HG03469 (cell line): ENCODE measurements around the gene TTC16.

Experiments
- ATAC-seq: cut with Tn5 transposase; IDR thresholded peaks from one replicate; pipeline ENCODE4 v1.9.1; 2021; ENCODE audit warnings: mild to moderate bottlenecking, moderate library complexity, moderate number of reproducible peaks; ENCODE audit not compliant: unreplicated experiment

The TTC16 gene

DNA sequence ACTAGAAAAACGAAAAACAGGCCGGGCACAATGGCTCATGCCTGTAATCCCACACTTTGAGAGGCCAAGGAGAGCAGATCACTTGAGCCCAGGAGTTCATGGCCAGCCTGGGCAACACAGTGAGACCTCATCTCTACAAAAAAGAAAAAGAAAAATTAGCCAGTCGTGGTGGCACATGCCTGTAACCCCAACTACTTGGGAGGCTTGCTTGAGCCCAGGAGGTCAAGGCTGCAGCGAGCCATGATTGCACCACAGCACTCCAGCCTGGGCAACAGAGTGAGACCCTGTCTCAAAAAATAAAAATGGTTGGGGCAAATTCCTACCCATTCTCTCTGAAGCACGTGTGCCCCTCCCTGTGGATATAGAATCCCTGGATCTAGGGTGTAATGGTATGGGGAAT is 17.5 kb upstream of the TTC16 start:
- no peak for ATAC-seq

DNA sequence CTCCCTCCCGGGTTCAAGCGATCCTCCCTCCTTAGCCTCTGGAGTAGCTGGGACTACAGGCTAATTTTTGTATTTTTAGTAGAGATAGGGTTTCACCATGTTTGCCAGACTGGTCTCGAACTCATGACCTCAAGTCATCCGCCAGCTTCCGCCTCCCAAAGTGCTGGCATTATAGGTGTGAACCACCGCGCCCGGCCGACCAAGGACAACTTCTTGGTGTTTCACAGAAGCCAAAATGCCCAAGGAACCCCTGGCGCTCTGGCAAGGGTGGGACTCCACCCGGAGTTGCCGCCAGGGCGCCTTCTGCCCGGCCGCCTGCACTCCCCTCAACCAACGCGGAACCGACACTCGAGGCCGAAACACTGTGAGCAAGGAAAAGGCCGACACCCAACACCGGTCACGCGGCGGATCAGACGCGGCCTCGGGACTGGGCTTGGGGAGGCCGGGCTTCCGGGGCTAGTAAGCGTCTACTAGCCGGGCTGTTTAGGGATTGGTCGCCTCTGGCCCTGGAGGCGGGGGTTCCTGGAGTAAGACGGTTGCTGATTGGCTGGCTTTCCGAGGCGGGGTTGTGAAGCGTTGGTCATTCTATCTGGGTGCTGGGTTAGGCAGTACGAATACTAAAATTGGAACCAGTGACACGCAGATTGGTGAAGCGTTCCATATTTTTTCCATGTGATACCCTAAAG is 16.8 kb upstream of the TTC16 start:
- peak; percentile 74 for ATAC-seq

DNA sequence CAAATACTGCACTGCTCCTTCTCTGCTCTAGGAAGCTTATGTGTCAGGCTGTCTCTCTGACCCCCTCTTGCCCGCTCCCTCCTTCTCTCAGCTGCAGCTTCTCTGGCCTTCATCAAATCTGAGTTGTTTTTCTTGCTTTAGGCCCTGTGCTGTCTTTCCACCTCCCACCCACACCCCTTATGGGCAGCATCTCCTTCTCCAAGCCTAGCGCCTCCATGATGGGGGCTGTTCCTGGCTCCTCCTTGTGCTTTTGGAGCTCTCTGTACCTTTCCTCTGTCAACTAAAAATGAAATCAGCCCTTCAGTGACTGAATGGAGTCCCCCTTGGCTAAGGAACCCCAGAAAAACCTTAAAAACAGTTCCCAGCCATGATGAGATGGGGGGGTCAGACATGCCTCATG is 15.7 kb upstream of the TTC16 start:
- no peak for ATAC-seq

- no peak for ATAC-seq
These were observed 15.2 kb upstream of the TTC16 start for GRCh38 chr9:127700594-127701255.

DNA sequence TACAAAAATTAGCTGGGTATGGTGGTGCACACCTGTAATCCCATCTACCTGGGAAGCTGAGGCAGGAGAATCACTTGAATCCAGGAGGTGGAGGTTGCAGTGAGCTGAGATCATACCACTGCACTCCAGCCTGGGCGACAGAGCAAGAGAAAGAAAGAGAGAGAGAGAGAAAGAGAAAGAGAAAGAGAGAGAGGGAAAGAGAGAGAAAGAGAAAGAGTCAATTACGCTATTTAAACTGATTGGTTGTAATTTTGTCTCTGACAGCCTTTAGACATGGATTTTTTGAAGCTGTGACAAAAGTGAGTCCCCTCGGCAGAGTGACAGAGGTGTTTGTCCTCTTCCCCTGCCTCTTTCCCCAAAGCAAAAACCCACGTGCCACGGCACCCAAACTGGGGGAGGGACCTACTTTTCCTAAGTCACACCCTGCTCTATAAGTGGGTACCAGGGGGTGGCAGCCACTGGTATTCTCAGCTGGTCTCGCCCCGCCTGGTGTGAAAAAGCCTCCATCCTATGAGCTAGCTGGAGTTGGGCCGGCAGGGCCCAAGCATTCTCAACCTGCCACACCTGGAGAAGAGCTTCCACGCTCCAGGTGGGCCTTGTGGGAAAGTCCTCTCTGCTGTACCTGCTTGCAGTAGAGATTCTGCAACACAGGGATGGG is 12.5 kb upstream of the TTC16 start:
- no peak for ATAC-seq

- ATAC-seq: no peak
These were observed 10.1 kb upstream of the TTC16 start for GRCh38 chr9:127705577-127706379.

DNA sequence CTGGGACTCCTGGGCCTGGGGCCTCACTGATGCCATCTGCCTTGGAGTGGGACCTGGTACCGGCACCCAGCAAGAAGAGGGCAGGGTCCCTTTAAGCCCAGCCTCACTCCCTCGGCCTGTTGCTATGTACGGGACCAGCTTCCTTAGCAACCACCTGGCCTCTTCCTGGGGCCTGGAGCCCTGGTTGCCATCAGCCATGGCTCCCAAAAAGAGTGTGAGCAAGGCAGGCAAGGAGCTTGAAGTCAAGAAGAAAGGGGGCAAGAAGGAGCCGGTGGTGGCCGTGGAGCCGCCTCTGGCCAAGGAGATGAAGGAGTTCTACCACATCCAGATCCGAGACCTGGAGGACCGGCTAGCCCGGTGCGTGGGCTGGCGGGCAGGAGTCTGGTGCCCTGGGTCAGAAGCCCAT is 9.0 kb upstream of the TTC16 start, which contains the start of gene CFAP157:
TSS of gene CFAP157 (plus strand) at position 153 of the 406 bp plus-strand sequence. CDS start at position 197, 44 bp downstream.
- ATAC-seq: no peak

GRCh38 chr9:127707766-127708165 is 8.1 kb upstream of the TTC16 start:
- ATAC-seq: no peak

DNA sequence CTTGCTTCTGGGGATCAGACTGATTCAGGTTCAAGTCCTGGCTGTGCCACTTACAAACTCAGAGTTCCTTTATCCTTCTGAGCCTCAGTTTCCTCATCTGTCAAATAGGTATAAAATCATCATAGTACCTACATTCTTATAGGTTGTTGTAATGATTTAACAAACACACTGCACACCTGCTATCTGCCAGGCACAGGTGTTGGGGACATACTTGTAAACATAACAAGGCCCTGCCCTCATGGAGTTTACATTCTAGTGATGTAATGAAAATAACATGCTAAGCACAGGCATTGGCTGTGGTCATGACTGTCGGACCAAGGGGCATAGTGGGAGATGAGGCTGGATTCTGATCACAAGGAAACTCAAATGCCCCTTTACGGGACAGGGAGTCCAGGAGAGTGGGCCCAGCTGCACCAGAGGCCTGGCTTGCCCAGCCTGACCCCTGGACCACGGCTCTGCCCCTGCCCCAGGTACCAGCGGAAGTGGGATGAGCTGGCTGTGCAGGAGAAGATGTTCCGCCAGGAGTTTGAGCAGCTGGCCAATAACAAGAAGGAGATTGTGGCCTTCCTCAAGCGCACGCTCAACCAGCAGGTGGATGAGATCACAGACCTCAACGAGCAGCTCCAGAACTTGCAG is 6.8 kb upstream of the TTC16 start:
- ATAC-seq: no peak

DNA sequence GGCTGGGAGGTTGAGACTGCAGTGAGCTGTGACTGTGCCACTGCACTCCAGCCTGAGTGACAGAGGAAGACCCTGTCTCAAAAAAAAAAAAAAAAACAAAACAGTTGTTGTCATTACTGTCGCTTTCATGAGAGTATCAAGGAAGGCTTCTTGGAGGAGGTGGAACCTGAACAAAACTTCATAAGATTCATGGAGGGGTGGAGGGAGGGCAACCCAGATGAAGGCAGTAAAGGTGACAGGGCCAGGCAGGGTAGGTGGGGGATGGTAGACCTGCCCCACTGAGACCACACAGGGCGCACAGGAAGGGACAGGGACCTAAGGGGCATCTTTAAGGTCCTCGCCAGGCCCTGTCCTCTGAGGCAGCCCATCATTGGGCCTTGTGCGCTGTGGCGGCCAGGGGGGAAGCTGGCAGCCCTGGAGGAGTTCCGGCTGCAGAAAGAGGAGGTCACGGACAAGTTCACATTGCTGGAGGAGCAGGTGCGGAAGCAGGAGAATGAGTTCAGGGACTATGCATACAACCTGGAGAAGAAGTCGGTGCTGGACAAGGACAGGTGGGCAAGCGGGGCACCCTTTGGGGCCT is 5.6 kb upstream of the TTC16 start:
- no peak for ATAC-seq

DNA sequence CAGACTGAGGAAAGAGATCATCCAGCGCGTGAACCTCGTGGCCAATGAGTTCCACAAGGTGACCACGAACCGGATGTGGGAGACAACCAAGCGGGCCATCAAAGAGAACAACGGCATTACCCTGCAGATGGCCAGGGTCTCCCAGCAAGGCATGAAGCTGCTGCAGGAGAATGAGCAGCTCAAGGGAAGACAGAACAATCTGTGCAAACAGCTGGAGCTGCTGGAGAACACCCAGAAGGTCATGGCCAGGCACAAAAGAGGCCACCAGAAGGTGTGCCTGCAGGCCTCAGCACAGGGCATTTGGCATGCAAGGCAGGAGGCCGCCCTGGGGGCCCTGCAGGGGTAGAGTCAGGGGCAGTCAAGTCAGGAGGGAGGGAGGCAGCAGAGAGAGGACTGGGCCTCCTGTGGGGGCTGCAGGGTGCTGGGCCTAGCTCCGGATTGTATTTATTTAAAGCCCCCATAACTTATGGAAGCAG is 4.6 kb upstream of the TTC16 start:
- no peak for ATAC-seq

DNA sequence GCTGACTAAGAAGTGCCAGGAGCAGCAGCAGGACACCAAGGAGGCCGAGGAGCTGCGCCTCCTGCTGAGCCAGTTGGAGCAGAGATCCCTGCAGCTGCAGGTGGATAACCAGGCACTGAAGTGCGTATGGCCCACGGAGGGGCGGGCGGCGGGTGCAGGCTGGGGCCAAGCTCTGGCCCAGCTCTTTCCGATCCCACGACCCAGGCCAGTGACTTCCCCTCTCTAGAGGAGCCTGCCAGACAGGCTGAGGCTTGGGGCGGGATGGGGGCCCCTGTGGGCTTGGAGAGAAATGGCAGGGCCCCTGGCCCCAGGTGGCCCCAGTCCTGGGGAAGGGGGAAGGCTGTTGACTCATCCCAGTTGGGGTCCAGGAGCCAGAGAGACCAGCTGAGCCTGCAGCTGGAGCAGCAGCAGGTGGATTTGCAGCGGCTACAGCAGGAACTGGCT is 4.0 kb upstream of the TTC16 start:
- ATAC-seq: no peak

DNA sequence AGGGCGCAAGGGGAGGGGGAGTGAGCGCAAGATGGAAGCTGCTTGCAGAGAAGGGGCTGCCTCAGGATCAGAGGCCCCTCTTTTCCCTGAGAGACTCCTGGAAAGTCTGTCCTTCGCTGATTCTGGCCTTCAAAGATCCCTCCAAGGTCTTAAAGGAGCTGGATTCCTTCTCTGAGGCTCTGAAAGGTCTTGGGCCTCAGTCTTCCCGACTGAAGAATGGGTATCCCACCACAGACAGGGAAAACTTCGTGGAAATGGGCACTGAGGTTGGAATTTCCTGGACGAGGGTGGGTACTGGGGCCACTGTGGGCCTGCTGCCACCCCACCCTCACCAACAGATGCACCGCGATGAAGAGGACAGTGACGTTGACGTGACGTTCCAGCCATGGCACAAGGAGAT is 3.5 kb upstream of the TTC16 start:
- no peak for ATAC-seq

DNA sequence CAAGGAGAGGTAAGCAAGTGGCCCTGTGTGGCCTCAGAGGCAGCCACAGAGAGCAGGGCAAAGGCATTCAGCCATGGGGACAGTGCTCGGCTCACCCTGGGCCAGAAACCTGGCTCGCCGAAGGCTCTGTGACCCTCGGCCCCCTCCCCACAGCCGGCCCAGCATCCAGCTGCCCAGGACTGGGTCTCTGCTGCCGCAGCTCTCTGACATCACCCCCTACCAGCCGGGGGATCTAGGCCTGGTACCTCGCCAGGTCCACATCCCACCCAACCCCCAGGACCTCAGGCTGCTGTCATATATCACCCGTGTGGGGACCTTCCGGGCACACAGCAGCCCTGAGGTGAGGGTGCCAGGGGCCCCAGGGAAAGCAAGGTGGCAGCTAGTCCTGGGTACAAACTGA is 3.0 kb upstream of the TTC16 start:
- ATAC-seq: no peak

- no peak for ATAC-seq
These were observed 1.7 kb upstream of the TTC16 start for GRCh38 chr9:127714020-127714750.

DNA sequence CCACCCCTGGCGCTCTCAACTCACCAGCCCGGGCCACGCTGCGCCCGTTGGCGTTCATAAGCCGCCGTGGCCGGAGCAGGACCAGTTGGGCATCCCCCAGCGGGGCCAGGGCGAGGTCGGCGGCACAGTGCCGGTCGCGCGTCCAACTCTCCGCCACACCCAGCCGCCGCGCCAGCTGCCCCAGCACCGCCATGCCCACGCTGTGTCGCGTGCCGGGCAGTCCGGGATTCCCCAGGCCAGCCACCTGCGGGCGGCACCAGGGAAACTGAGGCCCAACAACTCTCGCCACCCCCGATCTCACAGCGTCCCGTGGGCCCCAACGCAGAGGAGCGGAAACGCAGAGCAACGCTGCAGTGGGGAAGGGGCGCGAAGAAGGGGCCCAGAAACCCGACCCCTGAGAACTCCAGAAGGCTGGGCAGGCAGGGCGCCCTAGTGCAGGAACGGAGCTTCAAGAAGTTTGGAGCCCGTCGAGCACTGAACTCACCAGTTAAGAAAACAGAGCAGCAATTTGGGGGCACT is 869 bp upstream of the TTC16 start:
- no peak for ATAC-seq

DNA sequence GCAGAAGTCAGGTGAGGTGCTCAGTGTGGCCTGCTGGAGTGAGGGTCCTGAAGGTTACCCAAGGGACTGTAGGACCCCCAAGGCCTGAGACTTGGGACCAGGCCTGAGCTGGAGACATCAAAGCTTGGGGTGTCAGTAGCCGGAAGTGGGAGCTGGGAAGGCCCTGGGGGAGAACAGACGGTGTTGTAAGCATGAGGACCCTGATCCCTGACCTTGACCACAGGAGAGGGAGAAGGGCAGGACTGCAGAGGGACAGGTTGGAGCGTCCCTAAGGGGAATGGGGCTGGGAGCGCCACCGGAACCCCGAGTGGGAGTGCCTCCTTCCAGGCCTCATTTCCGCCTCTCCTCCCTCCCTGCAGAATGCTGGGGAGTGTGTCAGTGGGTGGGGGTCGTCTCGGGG is 533 bp downstream of the TTC16 start:
- no peak for ATAC-seq

- no peak for ATAC-seq
These were observed 1.9 kb downstream of the TTC16 start for GRCh38 chr9:127717766-127718165.
